Stimulated activated naive CD8-positive, alpha-beta T cell treated with anti-CD3 and anti-CD28 coated beads, Interleukin-15, Interleukin-2, amounts not matched to agents 100 ng/mL and 50 ng/mL, for 24 hours (primary cell): Measurements from ENCODE around the gene EXOSC7.

Experiments used
- H3K27ac Mint-ChIP-seq: one replicate; pipeline ENCODE4 v1.8.0; 2021; ENCODE audit warnings: mild to moderate bottlenecking, mixed read lengths
- H3K27me3 Mint-ChIP-seq: one replicate; pipeline ENCODE4 v1.8.0; 2021; ENCODE audit warnings: mixed read lengths
- H3K36me3 Mint-ChIP-seq: one replicate; pipeline ENCODE4 v1.8.0; 2021; ENCODE audit warnings: low read depth, mixed read lengths
- H3K4me1 Mint-ChIP-seq: one replicate; pipeline ENCODE4 v1.8.0; 2021; ENCODE audit warnings: low read depth, mixed read lengths
- H3K4me3 Mint-ChIP-seq: one replicate; pipeline ENCODE4 v1.8.0; 2021; ENCODE audit warnings: mild to moderate bottlenecking, mixed read lengths
- H3K9me3 Mint-ChIP-seq: one replicate; pipeline ENCODE4 v1.8.0; 2021; ENCODE audit warnings: mixed read lengths

The EXOSC7 gene

DNA sequence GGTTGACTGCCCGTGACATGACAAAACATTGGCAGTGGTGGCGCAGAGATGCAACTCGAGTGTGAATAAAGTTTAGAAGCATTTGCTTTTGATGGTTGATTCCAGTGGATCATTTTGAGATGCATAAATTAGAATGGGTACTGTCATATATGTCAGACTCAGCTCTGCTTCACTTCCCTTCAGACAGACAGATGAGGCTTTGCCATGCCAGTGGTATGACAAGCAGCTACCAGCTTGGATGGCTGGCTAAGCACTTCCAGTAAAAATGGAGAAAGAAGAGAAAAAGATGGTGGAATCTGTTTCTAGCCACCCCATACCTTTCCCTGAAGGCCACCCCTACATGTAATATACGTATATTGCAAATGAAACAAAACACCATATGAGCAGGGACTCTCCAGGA, 36.5 kb downstream of the EXOSC7 start:
- no peak overlapping the region for H3K27ac Mint-ChIP-seq
- H3K36me3 Mint-ChIP-seq, result peaks cover 61% of the 10 kb centered on the region
- no peaks in the 10 kb centered on the region for H3K9me3 Mint-ChIP-seq
- H3K27me3 Mint-ChIP-seq, result no peaks in the 10 kb centered on the region
- no peak overlapping the region for H3K4me3 Mint-ChIP-seq
- H3K4me1 Mint-ChIP-seq, result peaks cover 6% of the 10 kb centered on the region

- H3K27me3 Mint-ChIP-seq, result no peaks in the 10 kb centered on the region
- H3K4me3 Mint-ChIP-seq, result no peak overlapping the region
- H3K36me3 Mint-ChIP-seq, result peaks cover 33% of the 10 kb centered on the region
- H3K9me3 Mint-ChIP-seq, result no peaks in the 10 kb centered on the region
- no peak overlapping the region for H3K27ac Mint-ChIP-seq
- H3K4me1 Mint-ChIP-seq, result peaks cover 11% of the 10 kb centered on the region
Measured at GRCh38 chr3:45016916-45017315, 40.9 kb downstream of the EXOSC7 start.

GRCh38 chr3:45017821-45018220, 41.8 kb downstream of the EXOSC7 start:
- Mint-ChIP-seq H3K27ac (no peak overlapping the region), H3K4me1 (peaks cover 9% of the 10 kb centered on the region), H3K27me3 (no peaks in the 10 kb centered on the region), H3K4me3 (no peak overlapping the region), H3K9me3 (no peaks in the 10 kb centered on the region), H3K36me3 (peaks cover 26% of the 10 kb centered on the region)

DNA sequence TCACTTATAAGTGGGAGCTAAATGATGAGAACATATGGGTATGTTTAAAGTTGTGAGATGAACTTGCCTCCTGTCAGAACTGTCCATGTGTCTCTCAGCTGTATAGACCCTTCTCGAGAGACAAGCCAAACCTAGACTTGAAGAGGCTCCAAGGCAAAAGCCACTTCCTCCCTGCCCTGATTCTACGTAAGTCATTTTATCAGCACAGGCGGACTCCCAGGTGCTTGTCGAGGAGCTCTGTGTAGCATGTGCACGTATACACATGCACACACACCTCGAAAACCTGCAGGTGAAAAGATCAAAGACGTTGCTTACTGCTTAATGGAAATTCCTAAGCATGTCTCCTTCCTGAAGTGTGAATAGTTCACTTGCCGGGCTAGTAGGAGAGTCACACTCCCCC, 44.5 kb downstream of the EXOSC7 start:
- no peak overlapping the region for H3K4me3 Mint-ChIP-seq
- peaks cover 9% of the 10 kb centered on the region for H3K4me1 Mint-ChIP-seq
- no peaks in the 10 kb centered on the region for H3K9me3 Mint-ChIP-seq
- peaks cover 10% of the 10 kb centered on the region for H3K36me3 Mint-ChIP-seq
- H3K27me3 Mint-ChIP-seq, result no peaks in the 10 kb centered on the region
- no peak overlapping the region for H3K27ac Mint-ChIP-seq

GRCh38 chr3:45021524-45022297, 45.7 kb downstream of the EXOSC7 start:
- H3K9me3 Mint-ChIP-seq, result no peaks in the 10 kb centered on the region
- peaks cover 9% of the 10 kb centered on the region for H3K4me1 Mint-ChIP-seq
- no peaks in the 10 kb centered on the region for H3K27me3 Mint-ChIP-seq
- no peak overlapping the region for H3K4me3 Mint-ChIP-seq
- H3K27ac Mint-ChIP-seq, result no peak overlapping the region
- peaks cover 4% of the 10 kb centered on the region for H3K36me3 Mint-ChIP-seq

- no peaks in the 10 kb centered on the region for H3K27me3 Mint-ChIP-seq
- no peak overlapping the region for H3K4me3 Mint-ChIP-seq
- no peaks in the 10 kb centered on the region for H3K36me3 Mint-ChIP-seq
- no peak overlapping the region for H3K27ac Mint-ChIP-seq
- H3K4me1 Mint-ChIP-seq, result peaks cover 9% of the 10 kb centered on the region
- H3K9me3 Mint-ChIP-seq, result no peaks in the 10 kb centered on the region
Measured at GRCh38 chr3:45023675-45024074, 47.6 kb downstream of the EXOSC7 start.

- no peaks in the 10 kb centered on the region for H3K9me3 Mint-ChIP-seq
- no peak overlapping the region for H3K27ac Mint-ChIP-seq
- no peaks in the 10 kb centered on the region for H3K36me3 Mint-ChIP-seq
- no peak overlapping the region for H3K4me3 Mint-ChIP-seq
- peaks cover 9% of the 10 kb centered on the region for H3K4me1 Mint-ChIP-seq
- H3K27me3 Mint-ChIP-seq, result no peaks in the 10 kb centered on the region
Measured at GRCh38 chr3:45024542-45025255, 48.7 kb downstream of the EXOSC7 start.

DNA sequence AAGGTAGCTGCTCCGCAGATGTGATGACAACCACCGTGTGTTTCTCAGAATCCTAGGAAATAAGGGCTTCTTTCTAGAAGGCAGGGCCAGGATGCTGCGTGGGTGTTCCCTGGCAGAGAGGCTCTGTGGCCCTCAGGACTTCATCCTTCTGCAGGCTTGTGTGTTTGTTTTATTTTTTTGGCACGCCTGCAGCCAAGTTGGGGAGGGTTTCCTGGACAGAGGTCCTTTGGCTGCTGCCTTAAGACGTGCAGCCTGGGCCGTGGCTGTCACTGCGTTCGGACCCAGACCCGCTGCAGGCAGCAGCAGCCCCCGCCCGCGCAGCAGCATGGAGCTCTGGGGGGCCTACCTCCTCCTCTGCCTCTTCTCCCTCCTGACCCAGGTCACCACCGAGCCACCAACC, 50.0 kb downstream of the EXOSC7 start, which contains the start of gene CLEC3B:
Gene CLEC3B, plus strand, starts transcription at position 266 of the 400 bp plus-strand sequence. Its CDS starts 60 bp downstream, at position 326.
- Mint-ChIP-seq H3K4me3 (no peak within 1 kb of the TSS), H3K4me1 (no peaks in the 10 kb centered on the region), H3K9me3 (no peaks in the 10 kb centered on the region), H3K27ac (no peak within 1 kb of the TSS), H3K36me3 (no peaks in the 10 kb centered on the region), H3K27me3 (no peaks in the 10 kb centered on the region)

DNA sequence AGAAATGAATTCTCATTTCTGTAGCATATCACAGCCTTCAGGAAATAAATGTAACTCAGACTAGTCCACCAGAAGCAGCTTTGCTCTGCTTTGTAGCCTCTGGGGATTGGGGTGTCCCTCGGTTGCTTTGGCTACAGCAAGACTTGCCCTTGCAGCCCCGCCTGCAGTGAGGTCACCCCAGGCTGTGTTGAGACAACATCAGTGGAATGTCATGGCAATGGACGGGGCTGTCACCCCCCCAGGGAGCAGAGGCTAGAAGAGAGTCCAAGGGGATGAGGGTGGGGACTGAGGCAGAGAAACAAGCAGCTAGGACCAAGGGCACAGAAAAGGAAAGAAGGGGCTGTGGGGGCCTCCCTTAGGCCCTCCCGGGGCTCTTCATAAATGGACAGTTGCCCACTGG, 50.9 kb downstream of the EXOSC7 start:
- no peak overlapping the region for H3K27ac Mint-ChIP-seq
- no peaks in the 10 kb centered on the region for H3K9me3 Mint-ChIP-seq
- no peaks in the 10 kb centered on the region for H3K27me3 Mint-ChIP-seq
- no peak overlapping the region for H3K4me3 Mint-ChIP-seq
- no peaks in the 10 kb centered on the region for H3K4me1 Mint-ChIP-seq
- H3K36me3 Mint-ChIP-seq, result no peaks in the 10 kb centered on the region

DNA sequence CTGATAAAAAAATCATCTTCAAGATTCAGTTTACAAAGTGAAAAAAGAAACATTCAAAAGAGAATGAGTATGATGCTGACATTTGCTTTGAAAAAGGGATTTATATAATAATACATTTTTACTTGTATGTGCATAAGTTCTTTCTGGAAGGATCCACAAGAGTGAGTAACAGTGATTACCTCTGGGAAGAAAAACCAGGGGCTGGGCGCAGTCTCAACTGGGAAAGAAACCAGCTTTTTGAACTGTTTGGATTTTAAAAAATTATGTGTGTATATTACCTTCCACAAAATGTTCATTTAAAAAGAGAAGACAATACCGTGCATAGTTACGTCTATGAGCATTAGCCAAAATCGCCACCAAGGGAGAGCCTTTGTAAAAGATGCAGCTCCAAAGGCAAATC, 51.4 kb downstream of the EXOSC7 start:
- Mint-ChIP-seq H3K36me3 (no peaks in the 10 kb centered on the region), H3K9me3 (no peaks in the 10 kb centered on the region), H3K4me3 (no peak overlapping the region), H3K4me1 (no peaks in the 10 kb centered on the region), H3K27me3 (peaks cover 4% of the 10 kb centered on the region), H3K27ac (no peak overlapping the region)

DNA sequence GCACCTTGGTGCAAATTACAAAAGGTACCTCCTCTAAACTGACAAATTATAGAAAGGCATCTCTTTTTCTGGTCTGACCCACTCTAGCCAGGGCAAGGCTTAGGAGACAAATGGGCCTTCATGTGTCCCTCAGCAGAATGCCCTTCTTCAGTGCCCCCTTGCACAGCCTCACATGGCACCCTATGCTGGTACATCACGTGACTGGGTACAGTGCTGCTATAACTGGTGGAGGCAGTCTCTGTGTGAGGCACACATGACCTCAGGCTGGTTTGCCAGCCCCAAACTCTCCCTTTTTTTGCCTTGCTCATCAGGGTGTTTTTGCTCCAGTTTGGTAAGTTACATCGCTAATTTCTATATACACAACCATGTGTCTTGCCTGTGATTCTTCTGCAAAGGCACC, 53.2 kb downstream of the EXOSC7 start:
- H3K4me1 Mint-ChIP-seq, result peaks cover 2% of the 10 kb centered on the region
- no peak overlapping the region for H3K27ac Mint-ChIP-seq
- H3K9me3 Mint-ChIP-seq, result no peaks in the 10 kb centered on the region
- H3K36me3 Mint-ChIP-seq, result no peaks in the 10 kb centered on the region
- peaks cover 4% of the 10 kb centered on the region for H3K27me3 Mint-ChIP-seq
- H3K4me3 Mint-ChIP-seq, result no peak overlapping the region

GRCh38 chr3:45029661-45030060, 53.6 kb downstream of the EXOSC7 start:
- H3K4me1 Mint-ChIP-seq, result peaks cover 6% of the 10 kb centered on the region
- no peaks in the 10 kb centered on the region for H3K9me3 Mint-ChIP-seq
- H3K27ac Mint-ChIP-seq, result no peak overlapping the region
- H3K27me3 Mint-ChIP-seq, result peaks cover 4% of the 10 kb centered on the region
- H3K4me3 Mint-ChIP-seq, result no peak overlapping the region
- no peaks in the 10 kb centered on the region for H3K36me3 Mint-ChIP-seq

- H3K36me3 Mint-ChIP-seq, result no peaks in the 10 kb centered on the region
- H3K27me3 Mint-ChIP-seq, result peaks cover 14% of the 10 kb centered on the region
- H3K9me3 Mint-ChIP-seq, result no peaks in the 10 kb centered on the region
- H3K4me3 Mint-ChIP-seq, result no peak overlapping the region
- H3K27ac Mint-ChIP-seq, result no peak overlapping the region
- H3K4me1 Mint-ChIP-seq, result peaks cover 21% of the 10 kb centered on the region
Measured at GRCh38 chr3:45031531-45031930, 55.5 kb downstream of the EXOSC7 start.

GRCh38 chr3:45032113-45032512, 56.1 kb downstream of the EXOSC7 start:
- H3K36me3 Mint-ChIP-seq, result no peaks in the 10 kb centered on the region
- peaks cover 27% of the 10 kb centered on the region for H3K4me1 Mint-ChIP-seq
- H3K27me3 Mint-ChIP-seq, result peaks cover 19% of the 10 kb centered on the region
- no peak overlapping the region for H3K27ac Mint-ChIP-seq
- no peak overlapping the region for H3K4me3 Mint-ChIP-seq
- H3K9me3 Mint-ChIP-seq, result no peaks in the 10 kb centered on the region

GRCh38 chr3:45033791-45034190, 57.7 kb downstream of the EXOSC7 start:
- Mint-ChIP-seq H3K27me3 (peaks cover 24% of the 10 kb centered on the region), H3K27ac (no peak overlapping the region), H3K4me1 (peaks cover 28% of the 10 kb centered on the region), H3K36me3 (no peaks in the 10 kb centered on the region), H3K9me3 (no peaks in the 10 kb centered on the region), H3K4me3 (no peak overlapping the region)
